Spinal cord (tissue), 10 donors: ENCODE measurements around the gene SASH1. TPM values are rescaled to one million over a fixed set of nuclear protein-coding genes. Genes with fewer than 3 reads are reported as not detected.
A peak's percentile ranks its signal among the peaks of the same experiment; 100 is the strongest.

Source experiments
- DNase-seq, 6 donors: peaks; one replicate each; pipeline versions ENCODE4 v3.0.0 to v3.0.0-alpha.2; 2013 to 2015; ENCODE audit warnings: low spot score in 6 of 6, low read depth in 4 of 6
- H3K27ac ChIP-seq: one replicate; pipeline ENCODE4 v1.5.1; 2013; ENCODE audit warnings: low read depth, low read length, control low read depth
- H3K27me3 ChIP-seq: one replicate; pipeline ENCODE4 v1.6.1; 2013; ENCODE audit warnings: low read length; ENCODE audit not compliant: control insufficient read depth, insufficient read depth
- H3K36me3 ChIP-seq: one replicate; pipeline ENCODE4 v1.6.1; 2013; ENCODE audit warnings: low read length; ENCODE audit not compliant: control insufficient read depth, insufficient read depth
- H3K4me1 ChIP-seq: one replicate; pipeline ENCODE4 v1.6.1; 2013; ENCODE audit warnings: low read length; ENCODE audit not compliant: control insufficient read depth, insufficient read depth
- H3K4me3 ChIP-seq: one replicate; pipeline ENCODE4 v1.5.1; 2013; ENCODE audit warnings: low read depth, low read length, control low read depth
- H3K9me3 ChIP-seq: one replicate; pipeline ENCODE4 v1.6.1; 2013; ENCODE audit warnings: low read length; ENCODE audit not compliant: control insufficient read depth, insufficient read depth
- WGBS: methylation state at CpG from one replicate; pipeline ENCODE4 v1.1.5; 2013; ENCODE audit warnings: missing lambda C conversion rate; ENCODE audit not compliant: insufficient coverage; 5-methylcytosine and 5-hydroxymethylcytosine counted together
- polyA plus RNA-seq, 2 donors: library from polyadenylated mRNA; unstranded; fragments of 120-200 nt; gene quantifications; one replicate each; pipeline ENCODE4 v1.2.1, GENCODE V29; 2013; ENCODE audit not compliant: insufficient read length in 2 of 2
- small RNA-seq: library from RNA; depleted of rRNA; stranded (forward); fragments of <200 nt; gene quantifications from one replicate; pipeline ENCODE3, GENCODE V24; 2014; ENCODE audit warnings: low replicate concordance
- total RNA-seq, 2 donors: library from RNA; depleted of rRNA in 1 of 2; stranded (reverse); fragments of 120-200 nt in 1 of 2; fragments of >200 nt in 1 of 2; gene quantifications; one replicate each; pipeline versions ENCODE4 v1.2.3 to v1.2.4, GENCODE V29; 2013 to 2014
- donor health status: healthy.

SASH1 gene
- total and polyA plus RNA-seq, 4 donors = 51.0 to 77.3 (median 59.4) TPM

GRCh38 chr6:148598724-148599123, 256.1 kb downstream of the SASH1 start:
- Histone ChIP-seq H3K36me3 (no peaks in the 10 kb centered on the region), H3K4me1 (no peaks in the 10 kb centered on the region), H3K9me3 (no peaks in the 10 kb centered on the region), H3K4me3 (no peak overlapping the region), H3K27me3 (no peaks in the 10 kb centered on the region), H3K27ac (no peak overlapping the region)
- no CpG with 5 or more reads among the region's 3 CpGs for WGBS
- DNase-seq = peak in 1 of 6 donors; percentile 23

- H3K36me3 ChIP-seq = no peaks in the 10 kb centered on the region
- DNase-seq = no peak
- H3K27me3 ChIP-seq = no peaks in the 10 kb centered on the region
- 52% methylated on average over 7 of the region's 7 CpGs for WGBS
- no peaks in the 10 kb centered on the region for H3K9me3 ChIP-seq
- no peaks in the 10 kb centered on the region for H3K4me1 ChIP-seq
- H3K27ac ChIP-seq = no peak overlapping the region
- no peak overlapping the region for H3K4me3 ChIP-seq
Measured at GRCh38 chr6:148599967-148600426, 257.4 kb downstream of the SASH1 start.

Small RNA genes lying within 50 kb of the gene (small RNA-seq; reads per million reads assigned to genes)
- not detected for gene SNRPEP6
